SK-N-SH (cell line): ENCODE results near the gene DEPDC1. TPM values are rescaled to one million over a fixed set of nuclear protein-coding genes. Genes with fewer than 3 reads are reported as not detected.

Source experiments
- CTCF ChIA-PET: fragments of 300-600, 350-600 bp; formaldehyde crosslinking; extraction: SDS; loops from one replicate; lab custom pipeline; 2021; lab: Yijun Ruan, JAX
- POLR2A ChIA-PET: fragments of 350-600 bp; sonication (Branson Sonifier 250); formaldehyde crosslinking; extraction: SDS; loops from one replicate; lab custom pipeline; 2020; ENCODE audit warnings: antibody characterized with exemption, inconsistent platforms; lab: Yijun Ruan, JAX
- DNase-seq: peaks from one replicate; pipeline ENCODE4 v3.0.0; 2012
- H2AFZ ChIP-seq: fragments of 200-600 bp; sonication (generic); 2 replicates; pipeline ENCODE4 v1.8.1; 2016; ENCODE audit warnings: antibody characterized with exemption, mild to moderate bottlenecking, low read depth
- H3F3A ChIP-seq: fragments of 200-600 bp; sonication (generic); replicated peaks from 2 replicates; pipeline ENCODE3; 2016; ENCODE audit warnings: antibody characterized with exemption, mild to moderate bottlenecking; ENCODE audit not compliant: insufficient read depth
- H3K27ac ChIP-seq, 2 experiments: fragments of 200-500 bp in 1 of 2; fragments of 200-600 bp in 1 of 2; sonication (Bioruptor generic) in 1 of 2; sonication (generic), shearing (Covaris generic) in 1 of 2; 2 replicates each; pipeline versions ENCODE4 v1.5.1 to v1.6.1; 2014 to 2016; ENCODE audit warnings: low read depth in 2 of 2, inconsistent platforms in 1 of 2, low read length in 1 of 2, mild to moderate bottlenecking in 1 of 2, mixed read lengths in 1 of 2
- H3K27me3 ChIP-seq: fragments of 200-600 bp; sonication (generic), shearing (Covaris generic); 2 replicates; pipeline ENCODE4 v1.6.1; 2016; ENCODE audit warnings: mixed run types; ENCODE audit not compliant: insufficient read depth
- H3K36me3 ChIP-seq, 2 experiments: fragments of 200-500 bp in 1 of 2; fragments of 200-600 bp in 1 of 2; sonication (Bioruptor generic) in 1 of 2; sonication (generic) in 1 of 2; replicated peaks in 1 of 2; 2 replicates each; pipeline versions ENCODE3 to v1.5.1; 2014 to 2016; ENCODE audit warnings: low read length in 1 of 2, mild to moderate bottlenecking in 1 of 2; ENCODE audit not compliant: insufficient read depth in 2 of 2, control insufficient read depth in 1 of 2
- H3K4me1 ChIP-seq, 2 experiments: fragments of 200-500 bp in 1 of 2; fragments of 200-600 bp in 1 of 2; sonication (Bioruptor generic) in 1 of 2; sonication (generic), shearing (Covaris generic) in 1 of 2; 2 replicates each; pipeline versions ENCODE4 v1.5.1 to v1.6.1; 2014 to 2016; ENCODE audit warnings: low read depth in 1 of 2, low read length in 1 of 2, mixed run types in 1 of 2; ENCODE audit not compliant: insufficient read depth in 2 of 2, control insufficient read depth in 1 of 2
- H3K4me2 ChIP-seq: fragments of 200-600 bp; sonication (generic), shearing (Covaris generic); 2 replicates; pipeline ENCODE4 v1.6.1; 2017; ENCODE audit warnings: mixed run types
- H3K4me3 ChIP-seq, 2 experiments: fragments of 200-500 bp in 1 of 2; fragments of 200-600 bp in 1 of 2; sonication (Bioruptor generic) in 1 of 2; sonication (generic), shearing (Covaris generic) in 1 of 2; 2 replicates each; pipeline versions ENCODE4 v1.5.1 to v1.8.1; 2014 to 2016; ENCODE audit warnings: low read depth in 2 of 2, inconsistent platforms in 1 of 2, low read length in 1 of 2, mild to moderate bottlenecking in 1 of 2, mixed read lengths in 1 of 2, moderate library complexity in 1 of 2
- H3K79me2 ChIP-seq: fragments of 200-600 bp; sonication (generic); 2 replicates; pipeline ENCODE4 v1.8.1; 2017; ENCODE audit warnings: mild to moderate bottlenecking; ENCODE audit not compliant: insufficient read depth
- H3K9ac ChIP-seq: fragments of 200-600 bp; sonication (generic); 2 replicates; pipeline ENCODE4 v1.6.1; 2017; ENCODE audit warnings: mixed run types
- H3K9me2 ChIP-seq: fragments of 200-600 bp; sonication (generic); 2 replicates; pipeline ENCODE4 v1.6.1; 2017; ENCODE audit warnings: mixed run types
- H3K9me3 ChIP-seq: fragments of 200-600 bp; sonication (generic); 2 replicates; pipeline ENCODE4 v1.6.1; 2017; ENCODE audit warnings: mixed run types, mild to moderate bottlenecking, moderate library complexity
- H4K20me1 ChIP-seq: fragments of 200-600 bp; sonication (generic); 2 replicates; pipeline ENCODE4 v1.6.1; 2017; ENCODE audit warnings: mild to moderate bottlenecking, mixed run types; ENCODE audit not compliant: insufficient read depth
- CTCF ChIP-seq: fragments of 200-600 bp; sonication (generic); IDR thresholded peaks from 2 replicates; pipeline ENCODE4 v1.6.1; 2017; ENCODE audit warnings: antibody characterized with exemption, mild to moderate bottlenecking, moderate library complexity
- ELF1 ChIP-seq: IDR thresholded peaks from 2 replicates; pipeline ENCODE4 v1.4.0; 2012
- EP300 ChIP-seq, 2 experiments: IDR thresholded peaks; 2 replicates each; pipeline versions ENCODE4 v1.4.0 to v1.6.1; 2012; ENCODE audit warnings: borderline replicate concordance in 1 of 2, low read depth in 1 of 2, low read length in 1 of 2
- EZH2phosphoT487 ChIP-seq: fragments of 200-600 bp; sonication (generic); IDR thresholded peaks from 2 replicates; pipeline ENCODE4 v1.6.1; 2017; ENCODE audit warnings: low read depth, mixed run types, mild to moderate bottlenecking, antibody characterized with exemption, moderate library complexity, borderline replicate concordance
- FOSL2 ChIP-seq: IDR thresholded peaks from 2 replicates; pipeline ENCODE4 v1.4.0; 2012; ENCODE audit warnings: low read depth, mild to moderate bottlenecking, moderate library complexity, borderline replicate concordance
- GABPA ChIP-seq: IDR thresholded peaks from 2 replicates; pipeline ENCODE4 v1.4.0; 2012; ENCODE audit warnings: low read depth, mild to moderate bottlenecking
- GATA2 ChIP-seq: sonication (generic); formaldehyde crosslinking; IDR thresholded peaks from 2 replicates; pipeline ENCODE4 v1.5.0; 2020; ENCODE audit warnings: mild to moderate bottlenecking, missing genetic modification reagents
- IRF3 ChIP-seq: fragments of 150-350 bp; IDR thresholded peaks from 2 replicates; pipeline ENCODE4 v1.6.1; 2016; ENCODE audit warnings: mild to moderate bottlenecking, low read depth, low read length
- JUND ChIP-seq: IDR thresholded peaks from 2 replicates; pipeline ENCODE4 v1.4.0; 2012
- MEF2A ChIP-seq: IDR thresholded peaks from 2 replicates; pipeline ENCODE4 v1.4.0; 2012; ENCODE audit warnings: low read depth, borderline replicate concordance
- PBX3 ChIP-seq: IDR thresholded peaks from 2 replicates; pipeline ENCODE4; 2012
- POLR2AphosphoS5 ChIP-seq: IDR thresholded peaks from 2 replicates; pipeline ENCODE4 v1.6.1; 2012; ENCODE audit warnings: low read depth, low read length
- REST ChIP-seq: IDR thresholded peaks from 2 replicates; pipeline ENCODE4 v1.6.1; 2012; ENCODE audit warnings: mild to moderate bottlenecking, low read depth, low read length, moderate library complexity
- RXRA ChIP-seq: IDR thresholded peaks from 2 replicates; pipeline ENCODE4 v1.4.0; 2012; ENCODE audit warnings: low read depth, mild to moderate bottlenecking, borderline replicate concordance
- SIN3A ChIP-seq: IDR thresholded peaks from 2 replicates; pipeline ENCODE4 v1.6.1; 2012; ENCODE audit warnings: low read depth, mild to moderate bottlenecking, low read length, moderate library complexity, borderline replicate concordance
- TCF12 ChIP-seq: IDR thresholded peaks from 2 replicates; pipeline ENCODE4 v1.4.0; 2012
- USF2 ChIP-seq: fragments of 150-350 bp; IDR thresholded peaks from 2 replicates; pipeline ENCODE4 v1.6.1; 2017; ENCODE audit warnings: antibody characterized with exemption, low read length, low read depth, borderline replicate concordance
- WGBS: methylation state at CpG from one replicate; pipeline ENCODE4 v1.1.6; 2017; ENCODE audit warnings: low lambda C conversion rate; 5-methylcytosine and 5-hydroxymethylcytosine counted together
- polyA plus RNA-seq, 3 experiments: library from polyadenylated mRNA; depleted of rRNA; stranded (reverse); fragments of >200 nt; gene quantifications; 2 replicates each; pipeline ENCODE4 v1.2.3, GENCODE V29; 2012

DEPDC1 gene
- polyA plus RNA-seq, 1 of the 3 experiments (the other 2 are of a cell fraction), result 3.8 TPM

GRCh38 chr1:68484618-68485017 is 12.3 kb downstream of the DEPDC1 start:
- H3K36me3 ChIP-seq, result peaks cover 44 to 50% of the 10 kb centered on the region in 2 experiments
- H3K9ac ChIP-seq, result no peak overlapping the region
- peaks cover 0 to 7% of the 10 kb centered on the region in 2 experiments; a peak in 3 of 4 replicates for H3K4me1 ChIP-seq
- no peaks in the 10 kb centered on the region; the same call in 1 of the 2 replicates for H3K9me3 ChIP-seq
- H3K4me2 ChIP-seq, result no peak overlapping the region
- peaks cover 6% of the 10 kb centered on the region for H3F3A ChIP-seq
- peaks cover 9% of the 10 kb centered on the region; the same call in 1 of the 2 replicates for H3K79me2 ChIP-seq
- H2AFZ ChIP-seq, result no peak overlapping the region
- no peak overlapping the region for H3K4me3 ChIP-seq
- 94% methylated on average over 1 of the region's 1 CpG for WGBS
- ChIA-PET CTCF (interaction anchor here (1.3 kb wide), 1 partner anchor 14 kb away, joined by 4 read pairs; no protein-coding TSS in a partner anchor), POLR2A (no interaction called here)
- H4K20me1 ChIP-seq, result no peaks in the 10 kb centered on the region
- no peaks in the 10 kb centered on the region for H3K9me2 ChIP-seq
- TF ChIP-seq EZH2phosphoT487, result no peak
- TF ChIP-seq MEF2A, result no peak
- no peak for TF ChIP-seq TCF12
- TF ChIP-seq ELF1, result no peak
- no peak for TF ChIP-seq IRF3
- no peak for TF ChIP-seq SIN3A
- no peak for TF ChIP-seq POLR2AphosphoS5
- no peak for TF ChIP-seq GABPA
- TF ChIP-seq FOSL2, result no peak
- no peak for TF ChIP-seq PBX3
- TF ChIP-seq EP300 (IDR thresholded peaks at IDR 0.05; ENCODE audit: borderline replicate concordance in 1 of 2, low read depth in 1 of 2, low read length in 1 of 2), result no peak
- TF ChIP-seq USF2, result no peak
- TF ChIP-seq, all 33 proteins: peak for 0
- DNase-seq, result no peak
- Histone ChIP-seq H3K27ac (no peak overlapping the region), H3K27me3 (no peaks in the 10 kb centered on the region)

- Histone ChIP-seq H3F3A (no peaks in the 10 kb centered on the region), H3K4me2 (no peak overlapping the region), H3K27me3 (no peaks in the 10 kb centered on the region), H3K27ac (no peak overlapping the region), H3K79me2 (peaks cover under 1% of the 10 kb centered on the region; the same call in 1 of the 2 replicates), H3K36me3 (peaks cover 42 to 50% of the 10 kb centered on the region in 2 experiments), H3K4me1 (peaks cover 0 to 11% of the 10 kb centered on the region in 2 experiments; a peak in 3 of 4 replicates), H3K9me2 (no peaks in the 10 kb centered on the region), H3K9me3 (no peaks in the 10 kb centered on the region), H3K4me3 (no peak overlapping the region), H2AFZ (no peak overlapping the region), H3K9ac (no peak overlapping the region), H4K20me1 (no peaks in the 10 kb centered on the region)
- CTCF ChIA-PET, result no interaction called here
- no peak for DNase-seq
- POLR2A ChIA-PET, result no interaction called here
- 95% methylated on average over 3 of the region's 3 CpGs for WGBS
- TF ChIP-seq GATA2 (CRISPR knock-in tag), result no peak
- TF ChIP-seq EP300 (IDR thresholded peaks at IDR 0.05; ENCODE audit: borderline replicate concordance in 1 of 2, low read depth in 1 of 2, low read length in 1 of 2), result no peak
- TF ChIP-seq PBX3, result no peak
- no peak for TF ChIP-seq REST
- no peak for TF ChIP-seq TCF12
- no peak for TF ChIP-seq RXRA
- TF ChIP-seq JUND, result no peak
- TF ChIP-seq MEF2A, result no peak
- TF ChIP-seq CTCF, result no peak
Observed at GRCh38 chr1:68481041-68481440, 15.8 kb downstream of the DEPDC1 start.
